ENCODE data around the gene TMCC1. TPM values are rescaled to one million over a fixed set of nuclear protein-coding genes. Genes with fewer than 3 reads are reported as not detected.

Gene TMCC1
- total and polyA plus RNA-seq, 7 donors: 10.3 to 35.2 (median 27.6) TPM

DNA sequence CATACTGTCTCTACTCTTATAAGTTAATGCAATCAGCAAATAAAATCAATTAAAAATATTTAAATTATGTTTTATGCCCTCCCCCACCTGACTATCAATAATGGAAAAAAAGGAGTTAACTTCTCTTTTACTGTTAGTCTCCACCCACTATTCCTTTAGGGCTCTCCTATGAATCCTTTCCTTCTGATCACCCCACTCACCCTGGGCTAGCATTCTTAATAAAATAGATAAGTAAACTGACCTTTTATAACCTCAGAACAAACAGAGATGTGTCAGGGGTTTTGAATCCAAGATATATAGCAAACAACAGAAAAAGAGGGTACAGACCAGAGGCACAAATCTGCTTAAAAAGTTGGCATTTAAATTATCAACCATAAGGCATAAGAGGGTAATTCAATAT lies 171.0 kb downstream of the TMCC1 start:
- H3K4me1 ChIP-seq: peaks cover 0 to 31% (median 23%) of the 10 kb centered on the region in 4 donors
- no peak for DNase-seq
- H3K27me3 ChIP-seq: no peaks in the 10 kb centered on the region
- H3K36me3 ChIP-seq: no peaks in the 10 kb centered on the region
- H3K4me3 ChIP-seq: no peak overlapping the region
- intact Hi-C loops (cut with DNase I): no loop called here
- H3K27ac ChIP-seq: no peak overlapping the region
- TF ChIP-seq, protein P1, sequence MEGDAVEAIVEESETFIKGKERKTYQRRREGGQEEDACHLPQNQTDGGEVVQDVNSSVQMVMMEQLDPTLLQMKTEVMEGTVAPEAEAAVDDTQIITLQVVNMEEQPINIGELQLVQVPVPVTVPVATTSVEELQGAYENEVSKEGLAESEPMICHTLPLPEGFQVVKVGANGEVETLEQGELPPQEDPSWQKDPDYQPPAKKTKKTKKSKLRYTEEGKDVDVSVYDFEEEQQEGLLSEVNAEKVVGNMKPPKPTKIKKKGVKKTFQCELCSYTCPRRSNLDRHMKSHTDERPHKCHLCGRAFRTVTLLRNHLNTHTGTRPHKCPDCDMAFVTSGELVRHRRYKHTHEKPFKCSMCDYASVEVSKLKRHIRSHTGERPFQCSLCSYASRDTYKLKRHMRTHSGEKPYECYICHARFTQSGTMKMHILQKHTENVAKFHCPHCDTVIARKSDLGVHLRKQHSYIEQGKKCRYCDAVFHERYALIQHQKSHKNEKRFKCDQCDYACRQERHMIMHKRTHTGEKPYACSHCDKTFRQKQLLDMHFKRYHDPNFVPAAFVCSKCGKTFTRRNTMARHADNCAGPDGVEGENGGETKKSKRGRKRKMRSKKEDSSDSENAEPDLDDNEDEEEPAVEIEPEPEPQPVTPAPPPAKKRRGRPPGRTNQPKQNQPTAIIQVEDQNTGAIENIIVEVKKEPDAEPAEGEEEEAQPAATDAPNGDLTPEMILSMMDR (IDR thresholded peaks at IDR 0.05): no peak
- TF ChIP-seq POLR2A (IDR thresholded peaks at IDR 0.05) (no peak), POLR2AphosphoS5 (IDR thresholded peaks at IDR 0.05) (no peak), EP300 (IDR thresholded peaks at IDR 0.05) (no peak)
- H3K9me3 ChIP-seq: no peaks in the 10 kb centered on the region

DNA sequence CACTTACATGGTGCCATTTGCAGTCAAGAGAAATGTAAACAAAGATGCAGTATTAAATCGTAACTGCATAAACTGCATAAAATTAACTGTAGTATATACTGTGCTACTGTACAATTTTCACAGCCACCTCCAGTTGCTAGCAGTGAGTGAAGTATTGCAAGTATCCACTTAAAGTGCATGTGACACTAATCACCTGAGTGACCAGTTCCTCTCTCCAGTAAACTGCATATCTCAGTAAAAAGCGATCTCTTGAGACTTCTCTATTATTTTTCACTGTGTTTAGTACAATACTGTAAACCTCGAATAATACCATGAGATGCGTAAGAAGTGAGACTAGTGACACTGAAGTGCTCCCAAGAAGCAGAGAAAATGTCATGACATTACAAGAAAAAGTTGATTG lies 175.3 kb downstream of the TMCC1 start:
- TF ChIP-seq POLR2AphosphoS5 (IDR thresholded peaks at IDR 0.05) (no peak), POLR2A (IDR thresholded peaks at IDR 0.05) (no peak), EP300 (IDR thresholded peaks at IDR 0.05) (no peak)
- TF ChIP-seq, protein P1 (IDR thresholded peaks at IDR 0.05): no peak
- H3K4me3 ChIP-seq: no peak overlapping the region
- H3K27ac ChIP-seq: no peak overlapping the region
- intact Hi-C loops (cut with DNase I): no loop called here
- H3K36me3 ChIP-seq: no peaks in the 10 kb centered on the region
- H3K9me3 ChIP-seq: no peaks in the 10 kb centered on the region
- peaks cover 0 to 13% (median 7%) of the 10 kb centered on the region in 4 donors for H3K4me1 ChIP-seq
- DNase-seq: no peak
- H3K27me3 ChIP-seq: no peaks in the 10 kb centered on the region
- WGBS, 2 donors: 73 to 81% methylated on average over 4 of the region's 4 CpGs

DNA sequence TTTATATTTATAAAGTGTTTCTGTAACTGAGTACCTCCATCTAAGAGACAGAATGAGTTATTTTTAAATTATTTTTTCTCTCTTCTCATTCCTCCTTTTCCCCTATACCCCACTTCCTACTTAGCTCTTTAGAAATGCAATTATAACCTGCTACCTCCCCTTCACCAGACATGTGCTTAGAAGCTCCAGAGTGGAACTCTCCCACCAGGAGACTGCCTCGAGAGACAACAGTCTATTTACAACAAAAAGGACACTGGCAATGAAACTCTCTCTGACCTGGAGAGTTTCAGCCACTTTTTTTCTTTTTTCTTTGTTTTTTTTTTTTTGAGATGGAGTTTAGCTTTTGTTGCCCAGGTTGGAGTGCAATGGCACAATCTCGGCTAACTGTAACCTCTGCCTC lies 177.7 kb downstream of the TMCC1 start:
- no peak overlapping the region for H3K4me3 ChIP-seq
- 92 to 95% methylated on average over 2 of the region's 2 CpGs for WGBS, 2 donors
- intact Hi-C loops (cut with DNase I): no loop called here
- H3K4me1 ChIP-seq: no peaks in the 10 kb centered on the region
- TF ChIP-seq POLR2AphosphoS5 (IDR thresholded peaks at IDR 0.05): no peak
- no peak for TF ChIP-seq EP300 (IDR thresholded peaks at IDR 0.05)
- no peak for TF ChIP-seq POLR2A (IDR thresholded peaks at IDR 0.05)
- TF ChIP-seq, protein P1 (IDR thresholded peaks at IDR 0.05): no peak
- no peaks in the 10 kb centered on the region for H3K27me3 ChIP-seq
- no peaks in the 10 kb centered on the region for H3K36me3 ChIP-seq
- DNase-seq: no peak
- H3K27ac ChIP-seq: no peak overlapping the region
- no peaks in the 10 kb centered on the region for H3K9me3 ChIP-seq

DNA sequence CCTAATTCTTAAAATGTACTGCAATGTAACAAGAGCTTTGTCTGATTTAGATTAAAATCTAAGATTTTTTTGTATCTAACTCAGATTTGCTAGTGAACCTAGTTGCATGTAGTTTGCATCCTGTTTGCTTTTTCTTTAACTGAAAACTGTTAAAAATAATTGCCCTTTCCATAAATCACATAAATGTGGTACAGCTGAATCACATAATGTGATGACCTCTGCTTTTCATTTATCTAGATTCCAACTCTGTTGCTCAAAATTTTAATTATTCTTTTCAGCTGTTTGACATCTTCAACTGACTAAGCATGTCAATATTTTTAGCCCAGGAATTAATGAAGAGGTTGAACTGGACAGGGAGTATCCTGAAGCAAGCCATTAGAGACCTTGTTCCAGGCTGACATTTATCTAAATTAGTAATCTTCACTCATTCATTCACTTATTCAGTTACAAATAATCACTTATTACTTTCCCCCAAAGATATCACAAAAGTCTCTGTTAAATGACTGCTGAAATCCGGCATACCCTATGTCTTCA lies 185.1 kb downstream of the TMCC1 start:
- no peak for DNase-seq
- Histone ChIP-seq H3K27ac (no peak overlapping the region), H3K27me3 (no peaks in the 10 kb centered on the region), H3K36me3 (no peaks in the 10 kb centered on the region), H3K4me3 (no peak overlapping the region), H3K4me1 (no peaks in the 10 kb centered on the region), H3K9me3 (no peaks in the 10 kb centered on the region)
- TF ChIP-seq EP300 (IDR thresholded peaks at IDR 0.05): no peak
- TF ChIP-seq POLR2A (IDR thresholded peaks at IDR 0.05): no peak
- TF ChIP-seq, protein P1 (IDR thresholded peaks at IDR 0.05): no peak
- no peak for TF ChIP-seq POLR2AphosphoS5 (IDR thresholded peaks at IDR 0.05)
- 94 to 97% methylated on average over 1 of the region's 1 CpG for WGBS, 2 donors
- intact Hi-C loops (cut with DNase I): no loop called here

DNA sequence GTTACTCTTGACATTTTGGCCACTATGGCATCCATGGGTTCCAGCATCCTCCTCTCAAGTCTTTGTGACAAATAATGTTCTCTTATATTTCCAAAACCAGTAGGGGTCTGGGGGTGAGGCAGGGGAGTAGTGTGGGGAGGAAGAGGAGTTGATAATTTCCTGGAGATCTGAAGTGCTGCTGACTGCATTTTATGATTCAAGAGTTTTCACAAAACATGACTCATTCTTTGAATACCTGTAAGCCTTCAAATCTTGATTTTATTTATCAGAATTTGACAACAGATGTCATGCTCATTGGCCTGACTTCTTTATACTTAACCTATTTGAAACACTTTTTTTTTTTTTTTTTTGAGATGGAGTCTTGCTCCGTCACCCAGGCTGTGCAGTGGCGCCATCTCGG lies 188.2 kb downstream of the TMCC1 start:
- H3K27me3 ChIP-seq: no peaks in the 10 kb centered on the region
- H3K4me3 ChIP-seq: no peak overlapping the region
- no peaks in the 10 kb centered on the region for H3K4me1 ChIP-seq
- no peak for TF ChIP-seq EP300 (IDR thresholded peaks at IDR 0.05)
- no peak for TF ChIP-seq POLR2AphosphoS5 (IDR thresholded peaks at IDR 0.05)
- TF ChIP-seq POLR2A (IDR thresholded peaks at IDR 0.05): no peak
- TF ChIP-seq, protein P1 (IDR thresholded peaks at IDR 0.05): no peak
- 96 to 97% methylated on average over 3 of the region's 3 CpGs for WGBS, 2 donors
- no peak overlapping the region for H3K27ac ChIP-seq
- no peaks in the 10 kb centered on the region for H3K9me3 ChIP-seq
- intact Hi-C loops (cut with DNase I): no loop called here
- DNase-seq: no peak
- no peaks in the 10 kb centered on the region for H3K36me3 ChIP-seq
